Eye (tissue), 1 donor: Measurements from ENCODE around the gene LRRC46.

Source experiments
- DNase-seq: peaks from one replicate; pipeline ENCODE4 v3.0.0-alpha.2; 2015

Gene LRRC46

GRCh38 chr17:47831003-47831933 lies at the start of gene LRRC46, which contains the start of gene MRPL10:
TSS of gene LRRC46 (plus strand) at chr17:47831670. CDS start at chr17:47831990, 320 bp downstream.
TSS of gene MRPL10 (minus strand) at chr17:47831541. CDS start at chr17:47831511, 30 bp downstream.
- peak; percentile 98 for DNase-seq

- peak; percentile 75 for DNase-seq
Measured at GRCh38 chr17:47785538-47786123, 45.8 kb upstream of the LRRC46 start.

- peak; percentile 64 for DNase-seq
Measured at GRCh38 chr17:47789611-47790561, 41.6 kb upstream of the LRRC46 start.

- DNase-seq, result no peak
Measured at GRCh38 chr17:47791025-47791424, 40.4 kb upstream of the LRRC46 start.

GRCh38 chr17:47792457-47792856 lies 39.0 kb upstream of the LRRC46 start:
- DNase-seq, result no peak

GRCh38 chr17:47792979-47793378 lies 38.5 kb upstream of the LRRC46 start:
- no peak for DNase-seq

GRCh38 chr17:47797797-47798196 lies 33.7 kb upstream of the LRRC46 start:
- no peak for DNase-seq

- no peak for DNase-seq
Measured at GRCh38 chr17:47800686-47801085, 30.8 kb upstream of the LRRC46 start.

GRCh38 chr17:47801176-47801765 lies 30.2 kb upstream of the LRRC46 start:
- DNase-seq, result no peak

- no peak for DNase-seq
Measured at GRCh38 chr17:47801906-47802305, 29.6 kb upstream of the LRRC46 start.

GRCh38 chr17:47802341-47803022 lies 29.0 kb upstream of the LRRC46 start:
- peak; percentile 45 for DNase-seq

GRCh38 chr17:47803201-47803600 lies 28.3 kb upstream of the LRRC46 start:
- DNase-seq, result no peak

GRCh38 chr17:47803751-47804150 lies 27.7 kb upstream of the LRRC46 start:
- no peak for DNase-seq

GRCh38 chr17:47804461-47804860 lies 27.0 kb upstream of the LRRC46 start:
- DNase-seq, result no peak

GRCh38 chr17:47806026-47806912 lies 25.2 kb upstream of the LRRC46 start:
- no peak for DNase-seq

GRCh38 chr17:47806913-47807255 lies 24.6 kb upstream of the LRRC46 start:
- no peak for DNase-seq

- no peak for DNase-seq
Measured at GRCh38 chr17:47807421-47807820, 24.0 kb upstream of the LRRC46 start.

GRCh38 chr17:47808036-47808829 lies 23.2 kb upstream of the LRRC46 start:
- no peak for DNase-seq

GRCh38 chr17:47808830-47809480 lies 22.5 kb upstream of the LRRC46 start:
- DNase-seq, result no peak
